ENCODE data around the gene MRGPRF. TPM values are rescaled to one million over a fixed set of nuclear protein-coding genes. Genes with fewer than 3 reads are reported as not detected.

MRGPRF gene
- total RNA-seq, 4 donors from 2014 or later, result 8.8 to 18.6 (median 10.9) TPM

- TF ChIP-seq CTCF (IDR thresholded peaks at IDR 0.05; ENCODE audit: low read depth), result no peak
Observed at GRCh38 chr11:68994894-68995285, 18.2 kb downstream of the MRGPRF start.

DNA sequence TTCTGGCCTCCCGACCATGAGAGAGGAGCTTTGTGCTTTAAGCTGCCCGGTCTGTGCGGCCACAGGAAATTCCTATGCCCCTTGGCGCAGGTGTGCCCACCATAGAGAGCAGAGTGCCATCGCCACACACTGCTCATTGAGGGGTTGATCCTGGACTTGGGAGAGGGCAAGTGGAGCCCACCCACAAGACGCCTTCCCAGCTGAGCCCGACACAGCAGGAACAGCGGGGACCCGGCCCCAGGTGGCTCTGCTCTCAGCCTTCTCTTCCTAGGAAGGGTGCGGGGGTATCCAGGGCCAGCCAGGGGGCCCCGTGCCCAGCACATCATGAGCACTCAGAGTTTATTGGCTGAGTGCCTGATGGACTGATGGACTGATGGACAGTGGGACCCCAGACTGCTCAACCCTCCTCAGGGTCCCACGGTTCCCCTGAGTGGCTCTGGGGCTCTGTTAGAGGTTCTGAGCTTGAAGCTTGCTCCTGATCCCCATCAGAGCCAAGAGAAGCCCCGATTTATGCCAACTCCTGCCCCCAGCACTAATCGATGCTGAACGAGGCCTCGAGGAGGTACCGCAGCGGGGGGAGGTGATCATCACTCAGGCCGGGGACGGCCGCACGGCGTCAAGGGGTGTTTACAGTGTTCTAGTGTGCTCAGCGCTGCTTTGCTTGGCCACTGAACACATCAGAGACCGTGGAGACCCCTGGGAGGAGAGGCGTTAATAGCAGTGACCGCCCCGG is 18.7 kb downstream of the MRGPRF start:
- TF ChIP-seq CTCF (IDR thresholded peaks at IDR 0.05; ENCODE audit: low read depth), result no peak

- TF ChIP-seq CTCF (IDR thresholded peaks at IDR 0.05; ENCODE audit: low read depth), result no peak
Observed at GRCh38 chr11:68993546-68993945, 19.5 kb downstream of the MRGPRF start.

GRCh38 chr11:68992743-68993255 is 20.2 kb downstream of the MRGPRF start:
- no peak for TF ChIP-seq CTCF (IDR thresholded peaks at IDR 0.05; ENCODE audit: low read depth)

- no peak for TF ChIP-seq CTCF (IDR thresholded peaks at IDR 0.05; ENCODE audit: low read depth)
Observed at GRCh38 chr11:68990995-68991780, 21.9 kb downstream of the MRGPRF start.

- TF ChIP-seq CTCF (IDR thresholded peaks at IDR 0.05; ENCODE audit: low read depth), result no peak
Observed at GRCh38 chr11:68989936-68990606, 23.0 kb downstream of the MRGPRF start.

DNA sequence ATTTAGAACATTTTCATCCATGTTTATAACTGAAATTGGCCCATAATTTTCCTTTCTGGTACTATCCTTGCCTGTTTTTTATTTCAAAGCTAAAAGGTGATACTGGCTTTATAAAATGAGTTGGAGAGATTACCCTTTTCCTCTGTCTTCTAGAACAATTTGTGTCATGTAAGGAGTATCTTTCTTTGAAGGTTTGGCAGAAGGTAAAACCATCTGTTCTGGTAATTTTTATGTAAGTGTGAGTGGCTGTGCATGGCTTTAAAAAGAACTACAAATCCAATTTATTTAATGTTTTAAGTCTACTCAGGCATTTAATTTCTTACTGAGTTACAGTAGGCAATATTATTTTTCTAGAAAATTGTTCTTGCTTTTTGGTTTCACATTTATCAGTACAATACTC is 24.6 kb downstream of the MRGPRF start:
- no peak for TF ChIP-seq CTCF (IDR thresholded peaks at IDR 0.05; ENCODE audit: low read depth)
